GM18858 (cell line): Measurements from ENCODE around the gene ESRRA.

Experiments
- ATAC-seq: cut with Tn5 transposase; IDR thresholded peaks from one replicate; pipeline ENCODE4 v1.9.1; 2021; ENCODE audit not compliant: unreplicated experiment

ESRRA gene

GRCh38 chr11:64291262-64291751 lies 14.0 kb upstream of the ESRRA start, which contains the start of gene KCNK4:
KCNK4 (plus strand) TSS chr11:64291302; CDS start chr11:64293019, 1,717 bp downstream.
- no peak for ATAC-seq

- ATAC-seq, result no peak
Measured at GRCh38 chr11:64291752-64292459, 13.4 kb upstream of the ESRRA start.

- no peak for ATAC-seq
Measured at GRCh38 chr11:64292460-64293254, 12.7 kb upstream of the ESRRA start.

- ATAC-seq, result no peak
Measured at GRCh38 chr11:64294774-64295173, 10.6 kb upstream of the ESRRA start.

GRCh38 chr11:64295760-64296159 lies 9.6 kb upstream of the ESRRA start:
- ATAC-seq, result no peak

DNA sequence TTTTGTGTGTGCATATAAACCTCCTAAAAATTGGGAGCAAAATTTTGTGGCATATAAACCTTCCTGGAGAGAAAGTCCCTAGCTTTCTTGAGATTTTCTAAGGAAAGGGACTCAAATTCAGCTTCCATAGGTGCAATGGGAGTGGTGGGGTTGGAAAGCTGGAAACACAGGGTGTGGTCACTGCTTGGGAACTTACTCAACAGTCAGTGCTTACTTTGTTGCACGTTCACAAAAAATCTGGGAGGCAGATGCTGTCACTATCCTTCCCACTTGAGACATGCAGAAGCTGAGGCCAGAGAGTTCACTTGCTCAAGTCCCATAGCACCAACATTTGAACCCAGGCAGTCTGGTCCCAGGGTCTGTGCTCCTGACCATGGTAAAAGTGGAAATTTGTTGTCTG lies 9.1 kb upstream of the ESRRA start:
- ATAC-seq, result no peak

DNA sequence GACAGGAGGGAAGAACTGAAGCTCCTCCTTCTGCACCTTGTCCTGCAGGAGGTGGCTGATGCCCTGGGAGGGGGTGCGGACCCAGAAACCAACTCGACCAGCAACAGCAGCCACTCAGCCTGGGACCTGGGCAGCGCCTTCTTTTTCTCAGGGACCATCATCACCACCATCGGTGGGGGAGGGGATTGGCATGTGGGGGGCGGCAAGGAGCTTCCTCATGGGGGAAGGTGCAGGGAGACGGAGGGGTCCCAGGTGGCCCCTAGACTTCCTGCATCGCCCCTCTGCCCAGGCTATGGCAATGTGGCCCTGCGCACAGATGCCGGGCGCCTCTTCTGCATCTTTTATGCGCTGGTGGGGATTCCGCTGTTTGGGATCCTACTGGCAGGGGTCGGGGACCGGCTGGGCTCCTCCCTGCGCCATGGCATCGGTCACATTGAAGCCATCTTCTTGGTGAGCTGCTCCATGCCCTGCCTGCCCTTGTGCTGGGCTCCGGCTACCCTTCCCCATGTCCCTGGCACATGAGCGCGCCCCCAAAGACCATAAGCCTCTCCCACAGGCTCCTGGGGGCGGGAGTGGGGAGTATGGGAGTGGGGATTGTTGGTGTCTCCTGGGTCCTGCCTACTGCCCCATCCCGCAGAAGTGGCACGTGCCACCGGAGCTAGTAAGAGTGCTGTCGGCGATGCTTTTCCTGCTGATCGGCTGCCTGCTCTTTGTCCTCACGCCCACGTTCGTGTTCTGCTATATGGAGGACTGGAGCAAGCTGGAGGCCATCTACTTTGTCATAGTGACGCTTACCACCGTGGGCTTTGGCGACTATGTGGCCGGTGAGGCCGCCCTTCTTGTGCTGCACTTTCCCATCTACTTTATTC lies 8.3 kb upstream of the ESRRA start:
- no peak for ATAC-seq

GRCh38 chr11:64297699-64298358 lies 7.5 kb upstream of the ESRRA start:
- ATAC-seq, result no peak

GRCh38 chr11:64298966-64299846 lies 6.1 kb upstream of the ESRRA start:
- ATAC-seq, result no peak

DNA sequence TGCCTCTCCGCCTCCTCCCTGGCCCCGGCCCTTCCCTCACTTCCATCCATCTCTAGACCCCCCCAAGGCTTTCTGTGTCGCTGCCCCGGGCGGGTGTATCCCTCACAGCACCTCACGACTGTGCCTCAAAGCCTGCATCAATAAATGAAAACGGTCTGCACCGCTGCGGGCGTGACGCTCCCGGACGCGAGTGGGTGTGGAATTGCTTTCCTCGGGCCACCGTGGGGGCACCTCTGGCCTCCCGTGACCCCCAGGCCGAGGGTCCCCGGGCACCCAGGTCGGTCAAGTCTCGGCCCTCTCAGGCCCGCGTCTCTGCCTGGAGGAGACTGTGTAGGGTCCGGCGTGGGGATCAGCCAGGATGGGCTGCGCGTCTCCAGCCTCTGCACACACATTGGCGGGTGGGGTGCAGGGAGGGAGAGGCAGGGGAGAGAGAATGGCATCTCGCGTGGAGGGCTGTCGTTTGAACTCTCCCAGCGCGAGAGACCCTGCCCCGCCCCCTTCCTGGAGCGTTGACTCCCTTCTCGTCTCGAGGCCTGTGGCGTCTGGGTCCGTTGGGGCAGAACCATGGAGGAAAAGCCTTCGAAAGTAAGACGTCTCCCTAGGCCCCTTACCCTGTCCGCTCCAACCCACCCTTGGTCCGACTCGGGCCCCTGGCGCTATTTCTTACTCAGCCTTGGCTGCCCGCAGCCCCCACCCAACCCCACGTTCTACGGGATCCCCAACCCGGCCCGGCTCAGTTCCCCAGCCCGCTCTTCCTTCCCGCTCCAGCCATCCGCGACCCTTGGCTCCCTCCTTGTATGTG lies 5.3 kb upstream of the ESRRA start, which contains the start of gene CATSPERZ:
Gene CATSPERZ (plus strand): TSS at position 512 of the 802 bp plus-strand sequence. CDS start 53 bp downstream, at position 565.
- no peak for ATAC-seq

DNA sequence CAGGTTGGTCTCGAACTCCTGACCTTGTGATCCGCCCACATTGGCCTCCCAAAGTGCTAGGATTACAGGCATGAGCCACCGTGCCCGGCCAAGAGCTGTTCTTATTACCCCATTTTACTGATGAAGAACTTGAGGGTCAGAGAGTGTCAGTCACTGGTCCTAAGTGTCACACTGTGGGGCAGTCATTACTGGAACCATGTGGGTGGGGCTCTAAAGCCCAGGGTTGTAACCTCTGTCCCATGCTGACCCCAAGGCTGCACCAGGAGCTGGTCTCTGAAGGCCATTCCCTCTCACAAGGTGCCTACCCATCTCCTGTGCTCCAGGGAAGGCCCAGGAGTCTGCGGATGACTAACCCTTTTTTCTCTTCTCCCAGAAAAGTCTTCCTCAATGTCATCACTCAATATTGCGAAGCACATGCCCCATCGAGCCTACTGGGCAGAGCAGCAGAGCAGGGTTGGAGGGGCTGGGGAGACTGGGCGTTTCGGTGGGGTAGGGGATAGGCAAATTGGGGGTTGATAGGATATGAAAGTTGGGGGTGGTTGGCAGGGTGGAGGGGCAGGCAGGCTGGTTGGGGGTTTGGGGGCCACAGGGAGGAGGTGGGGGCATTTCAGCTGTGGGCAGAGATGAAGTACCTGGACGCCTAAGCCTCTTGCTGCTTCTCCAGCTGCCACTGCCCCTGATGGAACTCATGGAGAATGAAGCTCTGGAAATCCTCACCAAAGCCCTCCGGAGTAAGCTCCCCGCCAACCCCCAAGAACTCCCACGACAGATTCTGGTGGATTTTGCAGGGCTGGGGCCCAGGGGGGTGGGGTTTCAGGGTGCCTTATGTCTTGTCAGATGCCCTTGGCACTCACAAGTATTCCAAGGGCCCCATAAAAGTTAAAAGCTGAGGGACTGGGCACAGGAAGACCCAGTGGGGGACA lies 2.0 kb upstream of the ESRRA start:
- ATAC-seq, result no peak

DNA sequence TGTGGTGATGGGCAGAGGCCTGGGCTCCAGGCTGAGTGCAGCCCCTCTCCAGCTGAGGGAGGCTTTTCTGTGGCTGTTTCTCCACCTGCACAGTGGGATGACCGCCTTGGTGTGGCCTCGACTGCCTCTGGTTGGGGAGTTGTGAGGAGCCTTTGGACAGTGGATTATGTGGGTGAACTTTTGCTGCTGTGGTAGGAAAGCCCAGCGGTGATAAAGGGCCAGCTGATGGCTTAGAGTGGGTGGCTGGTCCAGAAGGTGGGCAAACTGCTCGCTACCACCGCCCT lies 1.4 kb upstream of the ESRRA start:
- no peak for ATAC-seq

- peak; percentile 27 for ATAC-seq
Measured at GRCh38 chr11:64304316-64305072, 830 bp upstream of the ESRRA start.

- no peak for ATAC-seq
Measured at GRCh38 chr11:64305691-64306562, 603 bp downstream of the ESRRA start.

DNA sequence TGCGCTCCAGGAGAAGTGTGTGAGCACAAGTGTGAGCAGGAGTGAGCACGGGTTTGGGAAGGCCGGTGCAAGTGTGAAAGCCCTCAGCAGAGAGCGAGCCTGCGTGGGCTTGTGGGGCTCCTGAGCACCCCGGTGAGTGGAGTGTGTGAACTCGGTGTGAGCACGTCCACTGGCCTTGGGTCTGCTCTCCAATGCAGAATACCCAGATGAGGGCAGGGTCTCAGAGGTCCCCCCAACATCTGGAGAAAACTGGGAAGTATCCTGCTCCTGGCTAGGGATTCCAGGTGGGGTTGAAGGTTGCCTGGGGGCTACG lies 1.2 kb downstream of the ESRRA start:
- ATAC-seq, result no peak

DNA sequence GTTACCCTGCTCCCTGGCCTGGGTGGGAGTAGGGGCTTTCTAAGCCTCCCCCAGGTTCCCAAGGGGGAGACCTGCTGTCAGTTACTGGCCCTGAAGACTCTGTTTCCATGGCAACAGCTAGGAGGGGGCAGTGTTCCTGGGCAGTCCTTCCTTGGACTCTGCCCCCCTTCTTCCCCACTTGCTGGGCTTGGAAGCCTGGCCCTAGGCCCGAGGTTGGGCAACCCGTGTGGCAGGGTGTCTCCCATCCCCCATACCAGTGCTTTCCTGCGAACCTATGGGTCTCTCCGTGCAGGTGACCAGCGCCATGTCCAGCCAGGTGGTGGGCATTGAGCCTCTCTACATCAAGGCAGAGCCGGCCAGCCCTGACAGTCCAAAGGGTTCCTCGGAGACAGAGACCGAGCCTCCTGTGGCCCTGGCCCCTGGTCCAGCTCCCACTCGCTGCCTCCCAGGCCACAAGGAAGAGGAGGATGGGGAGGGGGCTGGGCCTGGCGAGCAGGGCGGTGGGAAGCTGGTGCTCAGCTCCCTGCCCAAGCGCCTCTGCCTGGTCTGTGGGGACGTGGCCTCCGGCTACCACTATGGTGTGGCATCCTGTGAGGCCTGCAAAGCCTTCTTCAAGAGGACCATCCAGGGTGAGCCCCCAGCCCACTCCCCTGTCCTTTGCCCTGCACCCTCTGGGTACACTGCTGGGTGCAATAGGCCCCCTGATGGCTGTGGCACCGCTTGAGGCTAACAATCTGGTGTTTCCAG lies 1.7 kb downstream of the ESRRA start:
- ATAC-seq, result no peak
